Fibroblast of lung (primary cell): ENCODE results near the gene SPIRE1.

ENCODE experiments used
- EZH2 ChIP-seq: IDR thresholded peaks from 2 replicates; pipeline ENCODE4 v1.5.1; 2012; ENCODE audit warnings: low read length, control low read depth, mild to moderate bottlenecking; ENCODE audit errors: missing control alignments
- TF ChIP-seq, protein P1 (sequence below), 2 donors: IDR thresholded peaks in 1 of 2; conservative IDR thresholded peaks in 1 of 2; 1 replicate in 1 of 2; 2 replicates in 1 of 2; pipeline ENCODE4 v1.5.1; 2011 to 2012; ENCODE audit warnings: low read length in 2 of 2, control low read depth in 1 of 2, inconsistent platforms in 1 of 2, low read depth in 1 of 2, mild to moderate bottlenecking in 1 of 2

GRCh38 chr18:12606592-12607315 is 51.2 kb downstream of the SPIRE1 start:
- TF ChIP-seq, protein P1, sequence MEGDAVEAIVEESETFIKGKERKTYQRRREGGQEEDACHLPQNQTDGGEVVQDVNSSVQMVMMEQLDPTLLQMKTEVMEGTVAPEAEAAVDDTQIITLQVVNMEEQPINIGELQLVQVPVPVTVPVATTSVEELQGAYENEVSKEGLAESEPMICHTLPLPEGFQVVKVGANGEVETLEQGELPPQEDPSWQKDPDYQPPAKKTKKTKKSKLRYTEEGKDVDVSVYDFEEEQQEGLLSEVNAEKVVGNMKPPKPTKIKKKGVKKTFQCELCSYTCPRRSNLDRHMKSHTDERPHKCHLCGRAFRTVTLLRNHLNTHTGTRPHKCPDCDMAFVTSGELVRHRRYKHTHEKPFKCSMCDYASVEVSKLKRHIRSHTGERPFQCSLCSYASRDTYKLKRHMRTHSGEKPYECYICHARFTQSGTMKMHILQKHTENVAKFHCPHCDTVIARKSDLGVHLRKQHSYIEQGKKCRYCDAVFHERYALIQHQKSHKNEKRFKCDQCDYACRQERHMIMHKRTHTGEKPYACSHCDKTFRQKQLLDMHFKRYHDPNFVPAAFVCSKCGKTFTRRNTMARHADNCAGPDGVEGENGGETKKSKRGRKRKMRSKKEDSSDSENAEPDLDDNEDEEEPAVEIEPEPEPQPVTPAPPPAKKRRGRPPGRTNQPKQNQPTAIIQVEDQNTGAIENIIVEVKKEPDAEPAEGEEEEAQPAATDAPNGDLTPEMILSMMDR (conservative IDR thresholded peaks at IDR 0.05 in 1 of 2, IDR thresholded peaks at IDR 0.05 in 1 of 2; ENCODE audit: low read depth in 1 of 2, low read length in 2 of 2) = no peak
- no peak for TF ChIP-seq EZH2
